ENCODE data around the gene PIP5K1C.
"Not testable (repeated sequence)": the region's sequence is repeated elsewhere in the genome, so short reads cannot be mapped to it uniquely, and the experiment has no call there.

PIP5K1C gene

DNA sequence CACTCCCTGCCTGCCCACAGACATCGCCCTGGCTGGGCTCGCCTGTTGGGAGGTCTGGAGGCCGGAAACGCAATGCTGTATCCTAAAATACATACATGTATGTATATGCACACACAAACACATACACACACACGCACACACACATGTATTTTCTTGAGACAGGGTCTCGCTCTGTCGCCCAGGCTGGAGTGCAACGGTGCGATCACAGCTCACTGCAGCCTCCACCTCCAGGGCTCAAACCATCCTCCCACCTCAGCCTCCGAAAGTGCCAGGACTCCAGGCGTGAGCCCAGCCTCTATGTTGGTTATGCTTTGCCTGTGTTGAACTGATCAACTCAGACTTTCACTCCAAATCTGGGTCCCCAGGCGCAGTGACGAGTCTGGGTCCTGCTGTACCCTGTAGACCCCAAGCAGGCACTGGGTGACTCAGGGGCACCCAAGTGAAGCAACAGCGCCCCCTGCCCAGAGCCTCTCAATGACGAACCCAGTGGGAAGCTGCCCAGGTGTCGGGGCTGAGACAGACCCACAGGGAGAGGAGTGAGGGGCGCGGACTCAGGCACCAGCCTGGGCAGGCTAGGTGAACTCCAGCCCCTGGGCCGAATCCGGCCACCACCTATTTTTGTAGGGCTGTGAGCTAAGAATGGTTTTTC lies 46.3 kb downstream of the PIP5K1C start:
- Histone ChIP-seq H3K27me3 (ENCODE audit: control insufficient read depth in 1 of 2, insufficient read depth in 2 of 2, low read length in 2 of 2) (no peaks in the 10 kb centered on the region), H3K4me1 (ENCODE audit: control insufficient read depth in 1 of 2, insufficient read depth in 2 of 2, low read length in 2 of 2) (no peaks in the 10 kb centered on the region), H3K9me3 (ENCODE audit: control insufficient read depth in 1 of 2, low read length in 2 of 2) (no peaks in the 10 kb centered on the region), H3K4me3 (ENCODE audit: low read depth in 1 of 2, low read length in 2 of 2) (no peak overlapping the region), H3K27ac (ENCODE audit: low read depth, low read length) (no peak overlapping the region), H3K9ac (ENCODE audit: low read depth in 1 of 2, low read length in 2 of 2) (no peak overlapping the region), H3K36me3 (ENCODE audit: control insufficient read depth in 1 of 2, insufficient read depth in 2 of 2, low read length in 2 of 2) (peaks cover 15 to 61% of the 10 kb centered on the region in 2 donors)

DNA sequence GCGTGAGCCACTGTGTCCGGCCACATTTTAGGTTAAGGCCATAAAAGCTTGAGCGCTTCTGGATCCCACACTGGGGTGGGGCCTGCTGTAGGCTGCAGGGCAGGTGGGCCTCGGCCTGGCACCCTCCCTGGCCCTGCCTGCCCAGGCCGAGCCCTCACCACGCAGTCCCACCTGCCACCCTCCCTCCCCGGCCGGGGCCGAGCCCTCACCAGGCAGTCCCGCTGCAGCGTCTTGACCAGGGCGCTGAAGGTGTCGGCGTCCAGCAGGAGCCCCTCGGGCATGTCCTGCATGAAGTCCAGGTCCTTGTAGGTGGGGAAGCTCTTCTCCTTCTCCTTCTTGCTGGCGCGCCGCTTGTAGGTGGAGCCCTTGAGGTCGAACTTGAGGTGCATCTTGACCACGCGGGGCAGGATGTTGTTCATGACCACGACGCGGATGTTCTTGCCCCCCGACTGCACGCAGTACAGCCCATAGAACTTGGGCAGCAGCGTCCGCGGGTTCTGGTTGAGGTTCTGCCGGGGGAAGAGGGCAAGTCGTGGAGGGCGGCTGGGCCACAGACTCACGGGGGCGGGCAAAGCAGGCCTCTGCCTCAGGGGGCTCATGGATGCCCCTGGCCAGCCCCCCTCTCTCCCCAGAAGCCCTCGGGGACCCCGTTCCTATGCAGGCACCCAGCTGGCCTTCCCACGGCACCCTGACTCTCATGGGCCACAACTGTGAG lies 47.0 kb downstream of the PIP5K1C start:
- H3K4me1 ChIP-seq (ENCODE audit: control insufficient read depth in 1 of 2, insufficient read depth in 2 of 2, low read length in 2 of 2): no peaks in the 10 kb centered on the region
- no peaks in the 10 kb centered on the region for H3K9me3 ChIP-seq (ENCODE audit: control insufficient read depth in 1 of 2, low read length in 2 of 2)
- peaks cover 15 to 53% of the 10 kb centered on the region in 2 donors for H3K36me3 ChIP-seq (ENCODE audit: control insufficient read depth in 1 of 2, insufficient read depth in 2 of 2, low read length in 2 of 2)
- H3K9ac ChIP-seq (ENCODE audit: low read depth in 1 of 2, low read length in 2 of 2): no peak overlapping the region
- no peak overlapping the region for H3K4me3 ChIP-seq (ENCODE audit: low read depth in 1 of 2, low read length in 2 of 2)
- H3K27me3 ChIP-seq (ENCODE audit: control insufficient read depth in 1 of 2, insufficient read depth in 2 of 2, low read length in 2 of 2): no peaks in the 10 kb centered on the region
- no peak overlapping the region for H3K27ac ChIP-seq (ENCODE audit: low read depth, low read length)

DNA sequence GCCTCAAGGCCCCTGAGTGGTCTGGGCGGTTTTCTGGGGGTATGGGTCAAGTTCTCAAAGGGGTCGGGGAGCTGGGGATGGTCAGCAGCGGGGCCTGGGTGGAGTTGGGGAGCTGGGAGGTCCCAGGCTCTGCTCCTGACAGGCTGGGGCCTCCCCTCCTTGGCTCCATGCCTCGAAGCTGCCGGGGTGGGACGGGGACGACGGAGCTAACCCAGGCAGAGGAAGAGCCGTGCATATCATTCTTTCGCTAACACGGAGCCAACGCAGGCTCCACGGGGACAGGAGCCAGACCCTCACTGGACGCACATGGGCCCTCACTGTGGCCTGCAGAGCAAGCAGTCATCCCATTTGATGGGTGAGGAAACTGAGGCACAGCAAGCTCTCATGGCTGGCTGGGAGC lies 47.8 kb downstream of the PIP5K1C start:
- Histone ChIP-seq H3K4me3 (ENCODE audit: low read depth in 1 of 2, low read length in 2 of 2) (no peak overlapping the region), H3K9me3 (ENCODE audit: control insufficient read depth in 1 of 2, low read length in 2 of 2) (no peaks in the 10 kb centered on the region), H3K9ac (ENCODE audit: low read depth in 1 of 2, low read length in 2 of 2) (no peak overlapping the region), H3K27ac (ENCODE audit: low read depth, low read length) (no peak overlapping the region), H3K4me1 (ENCODE audit: control insufficient read depth in 1 of 2, insufficient read depth in 2 of 2, low read length in 2 of 2) (no peaks in the 10 kb centered on the region), H3K27me3 (ENCODE audit: control insufficient read depth in 1 of 2, insufficient read depth in 2 of 2, low read length in 2 of 2) (no peaks in the 10 kb centered on the region), H3K36me3 (ENCODE audit: control insufficient read depth in 1 of 2, insufficient read depth in 2 of 2, low read length in 2 of 2) (peaks cover 15 to 45% of the 10 kb centered on the region in 2 donors)

DNA sequence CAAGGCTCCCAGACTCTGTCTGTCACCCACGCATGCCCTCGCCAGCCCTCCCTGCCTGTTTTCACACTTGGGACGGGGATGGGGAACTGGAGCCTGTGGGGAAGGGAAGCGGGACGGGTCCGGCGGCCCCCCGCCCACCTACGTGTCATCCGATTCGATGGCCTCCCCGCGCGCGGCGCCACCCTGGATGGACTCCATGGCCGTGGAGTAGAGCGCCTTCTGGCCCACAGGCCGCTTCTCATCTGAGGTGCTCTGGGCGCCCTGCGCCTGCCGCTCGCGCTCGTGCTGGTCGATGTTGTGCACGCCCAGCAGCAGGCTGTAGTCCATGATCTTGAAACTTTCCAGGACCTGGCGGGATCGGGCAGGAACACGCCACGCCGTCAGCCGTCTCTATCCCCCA lies 48.6 kb downstream of the PIP5K1C start:
- H3K4me3 ChIP-seq (ENCODE audit: low read depth in 1 of 2, low read length in 2 of 2): no peak overlapping the region
- H3K27ac ChIP-seq (ENCODE audit: low read depth, low read length): no peak overlapping the region
- H3K36me3 ChIP-seq (ENCODE audit: control insufficient read depth in 1 of 2, insufficient read depth in 2 of 2, low read length in 2 of 2): peaks cover 10 to 39% of the 10 kb centered on the region in 2 donors
- H3K9ac ChIP-seq (ENCODE audit: low read depth in 1 of 2, low read length in 2 of 2): no peak overlapping the region
- no peaks in the 10 kb centered on the region for H3K4me1 ChIP-seq (ENCODE audit: control insufficient read depth in 1 of 2, insufficient read depth in 2 of 2, low read length in 2 of 2)
- no peaks in the 10 kb centered on the region for H3K9me3 ChIP-seq (ENCODE audit: control insufficient read depth in 1 of 2, low read length in 2 of 2)
- no peaks in the 10 kb centered on the region for H3K27me3 ChIP-seq (ENCODE audit: control insufficient read depth in 1 of 2, insufficient read depth in 2 of 2, low read length in 2 of 2)

DNA sequence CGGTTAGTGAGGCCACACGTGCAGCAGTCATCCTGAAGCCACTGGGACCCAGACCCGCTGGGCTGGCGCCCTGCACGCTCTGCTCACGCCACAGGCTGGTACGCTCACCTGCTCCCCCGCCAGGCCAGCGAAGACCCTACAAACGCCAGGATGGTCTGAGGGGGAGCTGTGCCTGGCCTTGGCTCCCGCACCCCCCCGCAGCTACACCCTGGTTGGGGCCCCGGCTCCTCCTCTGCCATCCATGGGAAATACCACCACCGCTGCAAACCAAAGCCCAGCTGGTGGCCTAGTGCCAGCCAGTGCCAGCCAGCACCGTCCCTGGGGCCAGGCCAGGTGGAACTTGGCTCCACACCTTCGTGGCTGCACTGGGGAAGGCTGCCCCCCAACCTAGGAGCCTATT lies 50.4 kb downstream of the PIP5K1C start:
- H3K36me3 ChIP-seq (ENCODE audit: control insufficient read depth in 1 of 2, insufficient read depth in 2 of 2, low read length in 2 of 2): peaks cover 10 to 45% of the 10 kb centered on the region in 2 donors
- H3K9ac ChIP-seq (ENCODE audit: low read depth in 1 of 2, low read length in 2 of 2): no peak overlapping the region
- no peak overlapping the region for H3K27ac ChIP-seq (ENCODE audit: low read depth, low read length)
- no peaks in the 10 kb centered on the region for H3K4me1 ChIP-seq (ENCODE audit: control insufficient read depth in 1 of 2, insufficient read depth in 2 of 2, low read length in 2 of 2)
- no peaks in the 10 kb centered on the region for H3K27me3 ChIP-seq (ENCODE audit: control insufficient read depth in 1 of 2, insufficient read depth in 2 of 2, low read length in 2 of 2)
- no peaks in the 10 kb centered on the region for H3K9me3 ChIP-seq (ENCODE audit: control insufficient read depth in 1 of 2, low read length in 2 of 2)
- H3K4me3 ChIP-seq (ENCODE audit: low read depth in 1 of 2, low read length in 2 of 2): no peak overlapping the region

DNA sequence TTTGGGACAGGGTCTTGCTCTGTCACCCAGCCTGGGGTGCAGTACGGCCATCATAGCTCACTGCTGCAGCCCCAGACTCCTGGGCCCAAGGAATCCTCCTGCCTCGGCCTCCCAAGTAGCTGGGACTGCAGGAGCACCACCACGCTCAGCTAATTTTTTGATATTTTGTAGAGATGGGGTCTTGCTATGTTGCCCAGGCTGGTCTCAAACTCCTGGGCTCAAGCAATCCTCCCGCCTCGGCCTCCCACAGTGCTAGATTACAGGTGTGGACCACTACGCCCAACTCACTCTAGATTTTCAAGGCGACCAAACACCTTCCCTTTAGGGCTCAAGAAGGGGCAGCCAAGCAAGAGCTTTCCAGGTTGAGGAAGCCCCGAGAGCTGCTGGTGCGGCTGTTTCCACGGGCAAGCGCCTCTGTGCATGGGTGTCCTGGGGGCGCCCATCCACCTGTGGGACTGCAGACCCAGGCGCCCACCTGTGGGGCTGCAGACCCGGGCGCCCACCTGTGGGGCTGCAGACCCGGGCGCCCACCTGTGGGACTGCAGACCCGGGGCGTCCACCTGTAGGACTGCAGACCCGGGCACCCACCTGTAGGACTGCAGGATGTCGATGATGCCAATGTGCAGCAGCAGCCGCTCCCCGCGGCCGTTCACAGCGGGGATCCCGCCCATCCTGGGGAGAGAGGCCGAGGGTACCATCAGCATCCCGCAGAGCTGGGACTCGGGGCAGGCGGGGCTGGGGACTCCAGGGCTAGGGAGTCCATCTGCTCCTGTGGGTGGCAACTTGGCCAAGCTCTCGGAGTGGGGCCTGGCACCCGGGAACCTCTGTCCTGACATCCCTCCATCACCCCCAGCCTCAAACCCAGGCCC lies 52.0 kb downstream of the PIP5K1C start:
- no peaks in the 10 kb centered on the region for H3K4me1 ChIP-seq (ENCODE audit: control insufficient read depth in 1 of 2, insufficient read depth in 2 of 2, low read length in 2 of 2)
- no peaks in the 10 kb centered on the region for H3K27me3 ChIP-seq (ENCODE audit: control insufficient read depth in 1 of 2, insufficient read depth in 2 of 2, low read length in 2 of 2)
- no peaks in the 10 kb centered on the region for H3K9me3 ChIP-seq (ENCODE audit: control insufficient read depth in 1 of 2, low read length in 2 of 2)
- H3K36me3 ChIP-seq (ENCODE audit: control insufficient read depth in 1 of 2, insufficient read depth in 2 of 2, low read length in 2 of 2): peaks cover 10 to 40% of the 10 kb centered on the region in 2 donors
- no peak overlapping the region for H3K27ac ChIP-seq (ENCODE audit: low read depth, low read length)
- H3K9ac ChIP-seq (ENCODE audit: low read depth in 1 of 2, low read length in 2 of 2): no peak overlapping the region
- H3K4me3 ChIP-seq (ENCODE audit: low read depth in 1 of 2, low read length in 2 of 2): no peak overlapping the region

DNA sequence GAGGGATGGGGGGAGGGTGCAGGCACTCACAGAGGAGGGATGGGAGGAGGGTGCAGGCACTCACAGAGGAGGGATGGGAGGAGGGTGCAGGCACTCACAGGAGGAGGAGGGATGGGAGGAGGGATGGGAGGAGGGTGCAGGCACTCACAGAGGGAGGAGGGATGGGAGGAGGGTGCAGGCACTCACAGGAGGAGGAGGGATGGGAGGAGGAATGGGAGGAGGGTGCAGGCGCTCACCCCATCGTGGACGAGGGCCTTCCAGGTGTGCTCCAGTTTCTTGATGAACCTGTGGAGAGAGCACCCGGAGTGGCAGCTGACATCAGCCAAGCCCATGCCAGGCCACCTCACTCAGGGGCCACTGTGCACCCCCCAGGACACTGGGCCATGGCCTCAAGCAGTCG lies 53.2 kb downstream of the PIP5K1C start:
- not testable (repeated sequence) for H3K27ac ChIP-seq (ENCODE audit: low read depth, low read length); H3K9ac ChIP-seq (ENCODE audit: low read depth in 1 of 2, low read length in 2 of 2); H3K4me1 ChIP-seq (ENCODE audit: control insufficient read depth in 1 of 2, insufficient read depth in 2 of 2, low read length in 2 of 2); H3K27me3 ChIP-seq (ENCODE audit: control insufficient read depth in 1 of 2, insufficient read depth in 2 of 2, low read length in 2 of 2); H3K4me3 ChIP-seq (ENCODE audit: low read depth in 1 of 2, low read length in 2 of 2); H3K9me3 ChIP-seq (ENCODE audit: control insufficient read depth in 1 of 2, low read length in 2 of 2)
- H3K36me3 ChIP-seq (ENCODE audit: control insufficient read depth in 1 of 2, insufficient read depth in 2 of 2, low read length in 2 of 2): peaks cover under 1 to 34% of the 10 kb centered on the region in 2 donors

DNA sequence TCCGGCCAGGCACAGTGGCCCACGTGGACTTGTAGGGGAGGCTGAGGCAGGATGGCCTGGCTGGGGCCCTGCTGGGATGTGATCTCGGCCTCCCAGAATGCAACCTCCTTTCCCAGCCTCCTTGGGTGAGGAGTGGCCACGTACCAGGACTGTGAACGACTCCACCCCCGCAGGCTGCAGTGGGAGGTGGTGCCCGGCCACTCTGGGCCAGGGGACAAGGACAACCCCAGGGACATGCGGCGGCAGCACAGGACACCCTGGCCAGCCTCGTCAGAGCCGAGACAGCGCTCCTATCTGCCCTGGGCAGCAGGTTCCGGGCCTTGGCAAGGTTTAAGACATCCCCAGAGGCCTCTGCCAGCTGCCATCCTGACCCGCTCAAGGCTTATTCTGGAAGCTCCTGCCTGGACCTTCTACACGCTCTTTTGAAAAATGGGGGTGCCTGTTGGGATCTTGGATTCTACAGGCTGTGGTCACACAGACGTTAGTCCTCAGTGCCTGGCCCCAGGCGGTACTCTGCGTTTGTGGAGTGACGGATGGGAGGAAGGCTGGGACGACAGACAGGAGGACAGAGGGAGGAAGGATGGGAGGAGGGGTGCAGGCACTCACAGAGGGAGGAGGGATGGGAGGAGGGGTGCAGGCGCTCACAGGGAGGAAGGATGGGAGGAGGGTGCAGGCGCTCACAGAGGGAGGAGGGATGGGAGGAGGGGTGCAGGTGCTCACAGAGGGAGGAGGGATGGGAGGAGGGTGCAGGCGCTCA lies 53.8 kb downstream of the PIP5K1C start:
- Histone ChIP-seq H3K27me3 (ENCODE audit: control insufficient read depth in 1 of 2, insufficient read depth in 2 of 2, low read length in 2 of 2) (no peaks in the 10 kb centered on the region), H3K27ac (ENCODE audit: low read depth, low read length) (no peak overlapping the region), H3K9ac (ENCODE audit: low read depth in 1 of 2, low read length in 2 of 2) (no peak overlapping the region), H3K4me3 (ENCODE audit: low read depth in 1 of 2, low read length in 2 of 2) (no peak overlapping the region), H3K9me3 (ENCODE audit: control insufficient read depth in 1 of 2, low read length in 2 of 2) (no peaks in the 10 kb centered on the region), H3K36me3 (ENCODE audit: control insufficient read depth in 1 of 2, insufficient read depth in 2 of 2, low read length in 2 of 2) (peaks cover 0 to 34% of the 10 kb centered on the region in 2 donors), H3K4me1 (ENCODE audit: control insufficient read depth in 1 of 2, insufficient read depth in 2 of 2, low read length in 2 of 2) (no peaks in the 10 kb centered on the region)

DNA sequence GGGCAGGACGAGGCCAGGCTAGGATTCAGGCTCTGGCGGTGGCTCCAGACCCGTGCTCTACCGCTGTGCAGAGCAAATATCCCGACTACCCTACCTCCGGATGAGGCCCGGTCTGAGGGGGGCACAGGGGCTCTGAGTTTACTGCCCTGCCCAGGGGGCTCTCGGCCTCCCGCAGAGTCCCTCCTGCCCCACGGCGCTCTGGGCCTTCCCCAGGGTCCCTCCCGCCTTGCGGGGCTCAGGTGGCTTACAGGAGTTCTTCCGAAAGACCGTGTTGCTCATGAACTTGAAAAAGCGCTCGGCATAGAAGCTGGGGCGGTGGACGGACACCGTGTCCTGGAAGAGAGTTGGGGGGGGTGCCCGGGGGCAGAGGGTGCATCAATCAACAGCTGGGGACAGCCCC lies 54.5 kb downstream of the PIP5K1C start:
- Histone ChIP-seq H3K4me1 (ENCODE audit: control insufficient read depth in 1 of 2, insufficient read depth in 2 of 2, low read length in 2 of 2) (no peaks in the 10 kb centered on the region), H3K4me3 (ENCODE audit: low read depth in 1 of 2, low read length in 2 of 2) (no peak overlapping the region), H3K9me3 (ENCODE audit: control insufficient read depth in 1 of 2, low read length in 2 of 2) (no peaks in the 10 kb centered on the region), H3K27me3 (ENCODE audit: control insufficient read depth in 1 of 2, insufficient read depth in 2 of 2, low read length in 2 of 2) (no peaks in the 10 kb centered on the region), H3K9ac (ENCODE audit: low read depth in 1 of 2, low read length in 2 of 2) (no peak overlapping the region), H3K36me3 (ENCODE audit: control insufficient read depth in 1 of 2, insufficient read depth in 2 of 2, low read length in 2 of 2) (peaks cover 0 to 32% of the 10 kb centered on the region in 2 donors), H3K27ac (ENCODE audit: low read depth, low read length) (no peak overlapping the region)

All from duodenal mucosa (tissue), 2 donors.